ENCODE data around the gene SPAG16. TPM values are rescaled to one million over a fixed set of nuclear protein-coding genes. Genes with fewer than 3 reads are reported as not detected.

The SPAG16 gene
- total and polyA plus RNA-seq, 2 donors from 2014 or later, result 35.9 to 38.5 TPM

DNA sequence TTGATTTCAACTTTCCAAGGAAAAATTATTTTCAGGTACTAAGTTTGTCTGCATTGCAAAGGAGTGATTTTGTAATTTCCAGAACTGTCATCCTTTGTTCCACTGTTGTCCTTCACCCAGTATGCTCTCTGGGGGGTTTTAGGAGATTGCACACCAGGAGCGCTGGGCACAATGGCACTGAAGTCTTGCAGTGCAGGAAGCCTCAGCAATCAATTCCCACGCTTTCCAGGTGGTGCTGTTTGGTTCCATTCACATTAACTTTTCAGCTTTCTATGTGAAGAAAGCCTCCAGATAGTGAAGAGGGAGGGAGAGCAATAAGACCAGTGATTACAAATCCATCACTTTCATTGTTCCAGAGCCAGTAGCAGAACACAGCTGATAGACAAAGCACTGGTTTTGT lies 782.6 kb downstream of the SPAG16 start:
- no peaks in the 10 kb centered on the region for H3K36me3 ChIP-seq (ENCODE audit: control insufficient read depth in 2 of 3, insufficient read depth in 3 of 3, low read length in 3 of 3)
- no peak for FAIRE-seq
- TF ChIP-seq, protein P1, sequence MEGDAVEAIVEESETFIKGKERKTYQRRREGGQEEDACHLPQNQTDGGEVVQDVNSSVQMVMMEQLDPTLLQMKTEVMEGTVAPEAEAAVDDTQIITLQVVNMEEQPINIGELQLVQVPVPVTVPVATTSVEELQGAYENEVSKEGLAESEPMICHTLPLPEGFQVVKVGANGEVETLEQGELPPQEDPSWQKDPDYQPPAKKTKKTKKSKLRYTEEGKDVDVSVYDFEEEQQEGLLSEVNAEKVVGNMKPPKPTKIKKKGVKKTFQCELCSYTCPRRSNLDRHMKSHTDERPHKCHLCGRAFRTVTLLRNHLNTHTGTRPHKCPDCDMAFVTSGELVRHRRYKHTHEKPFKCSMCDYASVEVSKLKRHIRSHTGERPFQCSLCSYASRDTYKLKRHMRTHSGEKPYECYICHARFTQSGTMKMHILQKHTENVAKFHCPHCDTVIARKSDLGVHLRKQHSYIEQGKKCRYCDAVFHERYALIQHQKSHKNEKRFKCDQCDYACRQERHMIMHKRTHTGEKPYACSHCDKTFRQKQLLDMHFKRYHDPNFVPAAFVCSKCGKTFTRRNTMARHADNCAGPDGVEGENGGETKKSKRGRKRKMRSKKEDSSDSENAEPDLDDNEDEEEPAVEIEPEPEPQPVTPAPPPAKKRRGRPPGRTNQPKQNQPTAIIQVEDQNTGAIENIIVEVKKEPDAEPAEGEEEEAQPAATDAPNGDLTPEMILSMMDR (IDR thresholded peaks at IDR 0.05; ENCODE audit: borderline replicate concordance, extremely low read depth, insufficient read depth), result no peak
- no peak overlapping the region for H3K4me3 ChIP-seq (ENCODE audit: low read length in 3 of 3)
- no peak overlapping the region for H3K9ac ChIP-seq (ENCODE audit: low read length in 3 of 3)
- no peaks in the 10 kb centered on the region for H3K9me3 ChIP-seq (ENCODE audit: control insufficient read depth in 2 of 3, insufficient read depth in 1 of 3, low read length in 3 of 3)
- H3K27ac ChIP-seq (ENCODE audit: low read depth in 2 of 2, low read length in 2 of 2), result no peak overlapping the region
- DNase-seq, result no peak
- intact Hi-C loops (cut with DNase I), result no loop called here
- no peaks in the 10 kb centered on the region for H3K4me1 ChIP-seq (ENCODE audit: control insufficient read depth in 2 of 3, insufficient read depth in 2 of 3, low read depth in 1 of 3, low read length in 3 of 3)
- H3K27me3 ChIP-seq (ENCODE audit: control insufficient read depth, insufficient read depth, low read length), result no peaks in the 10 kb centered on the region

GRCh38 chr2:214069254-214069653 lies 785.0 kb downstream of the SPAG16 start:
- Histone ChIP-seq H3K4me1 (ENCODE audit: control insufficient read depth in 2 of 3, insufficient read depth in 2 of 3, low read depth in 1 of 3, low read length in 3 of 3) (no peaks in the 10 kb centered on the region), H3K9ac (ENCODE audit: low read length in 3 of 3) (no peak overlapping the region), H3K27me3 (ENCODE audit: control insufficient read depth, insufficient read depth, low read length) (no peaks in the 10 kb centered on the region), H3K36me3 (ENCODE audit: control insufficient read depth in 2 of 3, insufficient read depth in 3 of 3, low read length in 3 of 3) (no peaks in the 10 kb centered on the region), H3K4me3 (ENCODE audit: low read length in 3 of 3) (no peak overlapping the region), H3K9me3 (ENCODE audit: control insufficient read depth in 2 of 3, insufficient read depth in 1 of 3, low read length in 3 of 3) (no peaks in the 10 kb centered on the region), H3K27ac (ENCODE audit: low read depth in 2 of 2, low read length in 2 of 2) (no peak overlapping the region)
- FAIRE-seq, result no peak
- DNase-seq, result peak in 3 of 5 donors; percentile 11 to 48 (median 45)
- intact Hi-C loops (cut with DNase I), result no loop called here
- TF ChIP-seq, protein P1 (IDR thresholded peaks at IDR 0.05; ENCODE audit: borderline replicate concordance, extremely low read depth, insufficient read depth), result no peak

GRCh38 chr2:214075456-214075855 lies 791.2 kb downstream of the SPAG16 start:
- no peaks in the 10 kb centered on the region for H3K36me3 ChIP-seq (ENCODE audit: control insufficient read depth in 2 of 3, insufficient read depth in 3 of 3, low read length in 3 of 3)
- DNase-seq, result no peak
- no peak overlapping the region for H3K4me3 ChIP-seq (ENCODE audit: low read length in 3 of 3)
- no peak overlapping the region for H3K9ac ChIP-seq (ENCODE audit: low read length in 3 of 3)
- TF ChIP-seq, protein P1 (IDR thresholded peaks at IDR 0.05; ENCODE audit: borderline replicate concordance, extremely low read depth, insufficient read depth), result no peak
- FAIRE-seq, result no peak
- intact Hi-C loops (cut with DNase I), result no loop called here
- H3K9me3 ChIP-seq (ENCODE audit: control insufficient read depth in 2 of 3, insufficient read depth in 1 of 3, low read length in 3 of 3), result no peaks in the 10 kb centered on the region
- no peaks in the 10 kb centered on the region for H3K27me3 ChIP-seq (ENCODE audit: control insufficient read depth, insufficient read depth, low read length)
- H3K27ac ChIP-seq (ENCODE audit: low read depth in 2 of 2, low read length in 2 of 2), result no peak overlapping the region
- no peaks in the 10 kb centered on the region for H3K4me1 ChIP-seq (ENCODE audit: control insufficient read depth in 2 of 3, insufficient read depth in 2 of 3, low read depth in 1 of 3, low read length in 3 of 3)

DNA sequence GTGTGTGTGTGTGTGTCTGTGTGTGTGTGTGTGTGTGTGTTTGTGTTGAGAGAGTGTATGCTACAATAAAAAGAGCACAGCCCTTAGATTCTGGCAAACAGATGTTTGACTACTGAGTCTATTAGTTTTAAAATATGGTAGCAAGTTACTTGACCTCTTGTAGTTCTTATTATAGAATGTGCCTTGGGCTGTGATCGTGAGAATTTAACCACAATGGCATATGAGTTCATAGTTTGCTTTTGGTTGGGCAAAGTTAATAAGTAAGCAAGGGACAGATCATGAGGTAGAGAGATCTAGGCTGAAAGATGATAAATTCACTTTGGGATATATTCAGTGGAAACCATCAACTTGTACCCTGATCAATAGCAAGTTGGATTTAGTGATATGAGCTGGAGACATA lies 792.3 kb downstream of the SPAG16 start:
- intact Hi-C loops (cut with DNase I), result no loop called here

More for the DNA sequence above, 792.3 kb downstream of the SPAG16 start:
- Histone ChIP-seq H3K9me3 (ENCODE audit: control insufficient read depth in 2 of 3, insufficient read depth in 1 of 3, low read length in 3 of 3) (no peaks in the 10 kb centered on the region), H3K9ac (ENCODE audit: low read length in 3 of 3) (no peak overlapping the region), H3K36me3 (ENCODE audit: control insufficient read depth in 2 of 3, insufficient read depth in 3 of 3, low read length in 3 of 3) (no peaks in the 10 kb centered on the region), H3K27ac (ENCODE audit: low read depth in 2 of 2, low read length in 2 of 2) (no peak overlapping the region), H3K27me3 (ENCODE audit: control insufficient read depth, insufficient read depth, low read length) (no peaks in the 10 kb centered on the region), H3K4me1 (ENCODE audit: control insufficient read depth in 2 of 3, insufficient read depth in 2 of 3, low read depth in 1 of 3, low read length in 3 of 3) (no peaks in the 10 kb centered on the region), H3K4me3 (ENCODE audit: low read length in 3 of 3) (no peak overlapping the region)
- no peak for FAIRE-seq
- no peak for DNase-seq
- TF ChIP-seq, protein P1 (IDR thresholded peaks at IDR 0.05; ENCODE audit: borderline replicate concordance, extremely low read depth, insufficient read depth), result no peak

Data from kidney (tissue), 14 donors.